K562 (cell line): ENCODE results near the gene STYX. TPM values are rescaled to one million over a fixed set of nuclear protein-coding genes. Genes with fewer than 3 reads are reported as not detected.

Experiments used
- ATAC-seq: fragments of 200-7000 bp; cut with Tn5 transposase; 3 replicates; pipeline ENCODE4 v1.9.1; 2020; ENCODE audit warnings: moderate library complexity
- BruUV-seq: library from RNA; stranded (reverse); fragments of 400-500 nt; replicated peaks from 2 replicates; lab custom pipeline; 2021; lab: Mats Ljungman, UMichigan
- CTCF ChIA-PET: fragments of 300-600 bp; formaldehyde crosslinking; extraction: SDS; loops from one replicate; lab custom pipeline; 2021; ENCODE audit warnings: low intra/inter-chr PET ratio; lab: Yijun Ruan, JAX
- POLR2A ChIA-PET: fragments of 300-600, 350-650 bp; sonication (Branson Sonifier 250); formaldehyde crosslinking; extraction: SDS; loops from one replicate; lab custom pipeline; 2021; ENCODE audit warnings: antibody characterized with exemption, inconsistent platforms; lab: Yijun Ruan, JAX
- DNase-seq, 4 experiments: peaks; one replicate each; pipeline versions ENCODE4 v3.0.0 to v3.0.0-alpha.2; 2011 to 2018; ENCODE audit warnings: low spot score in 3 of 4, mixed read lengths in 3 of 4; ENCODE audit errors: extremely low read depth in 1 of 4
- FAIRE-seq: peaks from 2 replicates; lab custom pipeline; 2011; peaks lifted over from hg19 to GRCh38; lab: Jason Lieb, UNC
- H2AFZ ChIP-seq: 2 replicates; pipeline ENCODE4 v1.6.0; 2011; ENCODE audit warnings: low read depth, low read length, control low read depth, inconsistent platforms
- H3K27ac ChIP-seq: fragments of 200-600 bp; 3 replicates; pipeline ENCODE4 v1.8.0; 2011; ENCODE audit warnings: low read depth, mild to moderate bottlenecking, control low read depth, inconsistent platforms, low read length, moderate library complexity, mixed read lengths; ENCODE audit errors: extremely low read depth
- H3K27me3 ChIP-seq, 2 experiments: fragments of 300-600 bp in 1 of 2; 2 replicates in 1 of 2; 3 replicates in 1 of 2; pipeline versions ENCODE4 v1.6.0 to v1.8.0; 2011; ENCODE audit warnings: inconsistent platforms in 2 of 2, low read length in 2 of 2, mild to moderate bottlenecking in 1 of 2, mixed read lengths in 1 of 2, moderate library complexity in 1 of 2; ENCODE audit not compliant: control insufficient read depth in 2 of 2, insufficient read depth in 2 of 2
- H3K36me3 ChIP-seq: fragments of 300-600 bp; 3 replicates; pipeline ENCODE4 v1.8.0; 2011; ENCODE audit warnings: mild to moderate bottlenecking, low read length, inconsistent platforms; ENCODE audit not compliant: control insufficient read depth, insufficient read depth
- H3K4me1 ChIP-seq, 2 experiments: fragments of 200-600 bp in 1 of 2; replicated peaks in 1 of 2; 2 replicates in 1 of 2; 3 replicates in 1 of 2; pipeline versions ENCODE4 v1.5.1 to v1.8.0; 2011; ENCODE audit warnings: inconsistent platforms in 2 of 2, low read length in 2 of 2, mild to moderate bottlenecking in 1 of 2, mixed read lengths in 1 of 2, moderate library complexity in 1 of 2; ENCODE audit not compliant: control insufficient read depth in 2 of 2, insufficient read depth in 2 of 2
- H3K4me2 ChIP-seq: 2 replicates; pipeline ENCODE4 v1.6.1; 2011; ENCODE audit warnings: low read length, control low read depth, inconsistent platforms, mixed read lengths; ENCODE audit not compliant: insufficient read depth
- H3K4me3 ChIP-seq: fragments of 200-600 bp; sonication (generic), shearing (Covaris generic); 2 replicates; pipeline ENCODE4 v1.5.1; 2016; ENCODE audit warnings: control low read depth, inconsistent platforms
- H3K79me2 ChIP-seq: fragments of 200-600 bp; 3 replicates; pipeline ENCODE4 v1.8.0; 2011; ENCODE audit warnings: low read length, inconsistent platforms; ENCODE audit not compliant: control insufficient read depth, insufficient read depth
- H3K9ac ChIP-seq, 2 experiments: 2 replicates each; pipeline versions ENCODE4 v1.6.0 to v1.6.1; 2011; ENCODE audit warnings: low read depth in 2 of 2, low read length in 2 of 2, control low read depth in 1 of 2, inconsistent platforms in 1 of 2, mild to moderate bottlenecking in 1 of 2, mixed read lengths in 1 of 2; ENCODE audit not compliant: insufficient read depth in 1 of 2
- H3K9me1 ChIP-seq: one replicate; pipeline ENCODE4 v1.6.0; 2011; ENCODE audit warnings: inconsistent platforms, mild to moderate bottlenecking, low read length, moderate library complexity; ENCODE audit not compliant: control insufficient read depth, insufficient read depth
- H3K9me3 ChIP-seq: replicated peaks from 2 replicates; pipeline ENCODE4 v1.5.1; 2011; ENCODE audit warnings: low read depth, low read length, inconsistent platforms; ENCODE audit not compliant: control insufficient read depth, insufficient read depth
- H4K20me1 ChIP-seq: replicated peaks from 2 replicates; pipeline ENCODE4 v1.6.1; 2011; ENCODE audit warnings: low read length, inconsistent platforms, mixed read lengths; ENCODE audit not compliant: control insufficient read depth, insufficient read depth
- DMBX1 ChIP-seq: fragments of 250-450 bp; sonication (Bioruptor Pico); IDR thresholded peaks from 2 replicates; pipeline ENCODE4 v1.8.0; 2022; ENCODE audit warnings: inconsistent platforms, mild to moderate bottlenecking, moderate library complexity, borderline replicate concordance
- REST ChIP-seq, 2 experiments: fragments of 450-650 bp; formaldehyde crosslinking in 1 of 2; IDR thresholded peaks; 2 replicates each; pipeline versions ENCODE4 v1.4.0 to v1.6.1; 2014 to 2020; ENCODE audit warnings: mild to moderate bottlenecking in 2 of 2, borderline replicate concordance in 1 of 2, low read depth in 1 of 2
- TSHZ1 ChIP-seq: fragments of 250-450 bp; sonication (Bioruptor Pico); IDR thresholded peaks from 2 replicates; pipeline ENCODE4 v1.4.0; 2020; ENCODE audit warnings: mild to moderate bottlenecking, moderate library complexity
- WGBS: fragments of 100-300 bp; shearing (Covaris generic); methylation state at CpG from one replicate; pipeline ENCODE4 v1.1.6; 2016; ENCODE audit warnings: low coverage, mixed read lengths; ENCODE audit not compliant: insufficient coverage; ENCODE audit errors: missing lambda C conversion rate; 5-methylcytosine and 5-hydroxymethylcytosine counted together
- in situ Hi-C: fragments of 300-500 bp; cut with MboI; formaldehyde crosslinking; loops from 4 replicates; pipeline ENCODE4 v1.15.0; 2018; ENCODE audit warnings: inconsistent platforms, mixed read lengths
- intact Hi-C: fragments of 100-400 bp; cut with micrococcal nuclease; formaldehyde crosslinking; loops from 2 replicates; pipeline ENCODE4 v1.14.2; 2022
- polyA plus RNA-seq, 8 experiments: library from polyadenylated mRNA; depleted of rRNA in 4 of 8; stranded (reverse) in 5 of 8; unstranded in 3 of 8; fragments of >200 nt; fragmentation: Nextera tagmentation in 2 of 8; fragmentation: Illumina TruSeq in 1 of 8; extraction: Ambion mirVana in 2 of 8; extraction: Trizol in 1 of 8; gene quantifications; 2 replicates each; pipeline versions ENCODE4 v1.2.1 to v1.2.3, GENCODE V29; 2011 to 2014; ENCODE audit warnings: inconsistent platforms in 1 of 8, missing spikeins in 1 of 8
- total RNA-seq, 7 experiments: library from RNA; depleted of rRNA in 6 of 7; stranded (reverse); fragments of >200 nt in 6 of 7; fragmentation: Illumina TruSeq in 2 of 7; extraction: Trizol in 2 of 7; gene quantifications; 2 replicates each; pipeline versions ENCODE4 v1.2.1 to v1.2.3, GENCODE V29; 2011 to 2021; ENCODE audit warnings: low replicate concordance in 1 of 7
- TF ChIP-seq, protein P1 (sequence below): fragments of 450-650 bp; formaldehyde crosslinking; IDR thresholded peaks from 2 replicates; pipeline ENCODE4 v1.4.0; 2022; ENCODE audit warnings: mild to moderate bottlenecking, moderate library complexity
- TF ChIP-seq, protein P2 (sequence below): IDR thresholded peaks from 2 replicates; pipeline ENCODE4 v1.6.1; 2016; ENCODE audit warnings: missing genetic modification characterization, missing compliant biosample characterization

STYX gene
- total and polyA plus RNA-seq, 9 of the 15 experiments (the other 6 are each of a cell fraction or from before 2014, with no cell fraction given) = 5.0 to 15.4 (median 10.6) TPM

DNA sequence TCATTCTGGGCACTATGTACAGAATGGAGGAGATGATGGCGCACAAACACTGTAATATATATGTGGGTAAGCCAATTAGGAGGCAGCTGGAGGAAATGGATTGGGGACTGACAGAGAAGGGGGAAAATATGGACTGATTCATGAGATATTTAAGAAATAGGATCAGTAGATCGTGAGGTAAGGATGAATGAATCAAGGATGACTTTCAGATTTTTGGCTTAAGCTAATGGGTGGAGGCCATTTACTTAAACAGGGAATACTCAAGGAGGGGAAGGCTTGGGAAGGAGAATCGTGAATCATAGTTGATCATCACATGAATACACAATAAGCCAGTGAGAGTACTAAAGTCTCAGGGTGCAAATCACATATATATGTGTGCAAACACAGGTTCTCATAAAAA is 72.6 kb downstream of the STYX start:
- Histone ChIP-seq H3K9ac (no peak overlapping the region), H3K4me1 (no peaks in the 10 kb centered on the region), H3K79me2 (no peaks in the 10 kb centered on the region), H3K27me3 (no peaks in the 10 kb centered on the region), H2AFZ (no peak overlapping the region), H4K20me1 (no peaks in the 10 kb centered on the region), H3K36me3 (no peaks in the 10 kb centered on the region), H3K9me3 (no peaks in the 10 kb centered on the region), H3K27ac (no peak overlapping the region), H3K9me1 (no peaks in the 10 kb centered on the region), H3K4me2 (no peak overlapping the region), H3K4me3 (no peak overlapping the region)
- in situ Hi-C loops = loop anchor here (25.0 kb wide), 1 partner anchor 1535 kb away; no protein-coding TSS in a partner anchor
- no TSS peak for BruUV-seq
- ATAC-seq (no peak), FAIRE-seq (no peak), DNase-seq (no peak)
- intact Hi-C loops = no loop called here
- 33% methylated on average over 3 of the region's 3 CpGs for WGBS
- CTCF ChIA-PET = no interaction called here
- POLR2A ChIA-PET = interaction anchor here (2.6 kb wide), 1 partner anchor 13 kb away, joined by 9 read pairs; no protein-coding TSS in a partner anchor
- TF ChIP-seq, protein P1, sequence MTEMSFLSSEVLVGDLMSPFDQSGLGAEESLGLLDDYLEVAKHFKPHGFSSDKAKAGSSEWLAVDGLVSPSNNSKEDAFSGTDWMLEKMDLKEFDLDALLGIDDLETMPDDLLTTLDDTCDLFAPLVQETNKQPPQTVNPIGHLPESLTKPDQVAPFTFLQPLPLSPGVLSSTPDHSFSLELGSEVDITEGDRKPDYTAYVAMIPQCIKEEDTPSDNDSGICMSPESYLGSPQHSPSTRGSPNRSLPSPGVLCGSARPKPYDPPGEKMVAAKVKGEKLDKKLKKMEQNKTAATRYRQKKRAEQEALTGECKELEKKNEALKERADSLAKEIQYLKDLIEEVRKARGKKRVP (CRISPR knock-in tag) = no peak
- TF ChIP-seq TSHZ1 (no peak), REST (IDR thresholded peaks at IDR 0.05; ENCODE audit: borderline replicate concordance) (no peak), REST (CRISPR knock-in tag; IDR thresholded peaks at IDR 0.05; ENCODE audit: low read depth) (no peak), DMBX1 (CRISPR knock-in tag) (no peak)
- TF ChIP-seq, protein P2, sequence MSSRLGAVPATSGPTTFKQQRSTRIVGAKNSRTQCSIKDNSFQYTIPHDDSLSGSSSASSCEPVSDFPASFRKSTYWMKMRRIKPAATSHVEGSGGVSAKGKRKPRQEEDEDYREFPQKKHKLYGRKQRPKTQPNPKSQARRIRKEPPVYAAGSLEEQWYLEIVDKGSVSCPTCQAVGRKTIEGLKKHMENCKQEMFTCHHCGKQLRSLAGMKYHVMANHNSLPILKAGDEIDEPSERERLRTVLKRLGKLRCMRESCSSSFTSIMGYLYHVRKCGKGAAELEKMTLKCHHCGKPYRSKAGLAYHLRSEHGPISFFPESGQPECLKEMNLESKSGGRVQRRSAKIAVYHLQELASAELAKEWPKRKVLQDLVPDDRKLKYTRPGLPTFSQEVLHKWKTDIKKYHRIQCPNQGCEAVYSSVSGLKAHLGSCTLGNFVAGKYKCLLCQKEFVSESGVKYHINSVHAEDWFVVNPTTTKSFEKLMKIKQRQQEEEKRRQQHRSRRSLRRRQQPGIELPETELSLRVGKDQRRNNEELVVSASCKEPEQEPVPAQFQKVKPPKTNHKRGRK (tag) = no peak
